GM18502 (cell line): ENCODE results near the gene ZNF488.
"Not testable (repeated sequence)": the region's sequence is repeated elsewhere in the genome, so short reads cannot be mapped to it uniquely, and the experiment has no call there.

ENCODE experiments used
- ATAC-seq: cut with Tn5 transposase; IDR thresholded peaks from one replicate; pipeline ENCODE4 v1.9.1; 2021; ENCODE audit warnings: mild to moderate bottlenecking; ENCODE audit not compliant: unreplicated experiment, poor library complexity

The ZNF488 gene

DNA sequence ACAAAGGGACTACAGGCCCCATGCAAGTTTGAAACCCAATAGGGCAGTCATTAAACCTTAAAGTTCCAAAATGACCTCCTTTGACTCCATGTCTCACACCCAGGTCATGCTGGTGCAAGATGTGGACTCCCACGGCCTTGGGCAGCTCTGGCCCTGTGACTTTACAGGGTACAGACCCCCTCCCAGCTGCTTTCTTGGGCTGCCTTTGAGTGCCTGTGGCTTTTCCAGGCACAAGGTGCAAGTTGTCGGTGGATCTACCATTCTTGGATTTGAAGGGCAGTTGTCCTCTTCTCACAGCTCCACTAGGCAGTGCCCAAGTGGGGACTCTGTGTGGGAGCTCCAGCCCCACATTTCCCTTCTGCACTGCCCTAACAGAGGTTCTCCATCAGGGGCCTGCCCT lies 2.0 kb upstream of the ZNF488 start:
- ATAC-seq = not testable (repeated sequence)

DNA sequence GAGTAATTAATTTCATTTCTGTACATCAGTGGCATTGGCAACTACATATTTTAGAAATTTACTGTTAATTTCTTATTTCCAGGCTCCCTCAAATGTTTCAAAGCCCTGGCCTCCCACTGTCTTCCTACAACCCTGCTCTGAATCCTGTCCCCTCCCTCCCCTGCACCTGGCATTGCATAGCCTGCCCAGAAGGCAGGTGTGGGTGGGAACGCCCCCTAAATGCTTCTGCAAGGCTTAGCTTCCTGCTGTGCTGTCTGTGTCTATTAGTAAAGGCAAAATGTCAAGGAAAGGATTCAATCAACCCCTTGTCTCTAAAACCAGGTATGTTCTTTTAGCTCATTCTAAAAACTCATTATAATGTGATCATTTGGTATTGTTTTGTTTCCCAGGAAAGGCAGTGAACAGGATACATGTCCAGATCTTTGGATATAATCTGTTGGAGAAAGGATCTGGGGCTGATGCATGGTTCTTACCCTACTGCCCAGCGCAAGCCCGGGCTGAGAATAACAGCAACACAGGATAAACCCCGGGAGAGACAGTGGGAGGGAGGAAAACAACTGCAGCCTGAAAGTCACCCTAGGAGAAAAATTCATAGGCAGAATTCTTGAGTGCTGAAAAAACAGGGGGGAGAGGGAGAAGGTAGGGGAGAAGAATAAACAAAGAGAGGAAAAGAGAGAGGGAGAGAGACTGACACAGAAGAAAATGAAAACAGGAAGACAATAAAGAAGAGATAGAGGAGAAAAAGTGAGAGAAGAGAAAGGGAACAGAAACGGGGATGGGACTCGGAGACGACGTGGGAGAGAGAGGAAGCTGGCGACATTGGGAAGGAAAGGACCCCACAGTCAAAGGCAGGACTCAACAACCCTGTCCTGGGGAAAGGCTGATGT lies 589 bp downstream of the ZNF488 start:
- no peak for ATAC-seq

DNA sequence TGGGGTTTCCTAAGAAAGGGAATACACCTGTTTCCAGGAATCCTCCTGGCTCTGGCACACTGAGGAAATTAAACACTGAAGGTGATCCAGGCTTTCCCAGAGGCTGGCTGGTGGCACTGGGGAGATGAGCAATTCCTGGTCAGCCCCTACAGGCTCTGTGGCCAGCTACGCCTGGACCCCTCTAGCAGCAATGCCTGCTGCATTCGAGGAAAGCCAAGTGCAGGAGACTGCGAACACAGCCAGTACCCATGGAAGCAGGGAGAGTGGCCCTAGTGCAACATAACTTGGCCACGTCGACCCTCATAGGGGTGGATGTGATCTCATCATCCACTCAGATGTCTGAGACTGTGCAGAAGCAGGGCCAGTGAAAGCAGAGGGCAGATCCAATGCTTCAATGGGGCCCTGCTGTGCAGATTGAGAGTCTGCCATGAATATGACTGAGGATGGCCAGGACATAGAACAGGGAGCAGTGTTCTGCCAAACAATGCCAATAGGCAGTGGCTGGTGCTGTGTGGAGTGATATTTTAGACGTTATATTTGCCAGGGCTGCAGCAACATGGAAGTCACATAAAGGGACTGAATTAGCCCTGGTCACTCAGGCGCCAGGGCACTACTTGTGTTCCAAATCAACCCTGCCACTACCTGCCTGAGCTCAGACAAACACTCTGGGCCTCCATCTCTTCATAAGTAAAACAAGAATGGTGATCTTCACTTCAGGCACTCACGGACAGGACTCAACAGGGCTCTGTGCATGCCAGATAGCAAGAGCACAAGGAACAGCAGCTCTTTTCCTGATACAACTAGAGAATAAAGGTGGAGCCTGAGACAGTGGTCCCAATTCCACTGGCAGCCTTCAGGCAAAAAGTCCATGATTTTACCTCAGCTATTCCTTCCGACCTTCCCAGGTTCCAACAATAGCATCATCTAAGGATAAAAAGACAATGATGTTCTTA lies 2.4 kb downstream of the ZNF488 start:
- ATAC-seq = no peak

DNA sequence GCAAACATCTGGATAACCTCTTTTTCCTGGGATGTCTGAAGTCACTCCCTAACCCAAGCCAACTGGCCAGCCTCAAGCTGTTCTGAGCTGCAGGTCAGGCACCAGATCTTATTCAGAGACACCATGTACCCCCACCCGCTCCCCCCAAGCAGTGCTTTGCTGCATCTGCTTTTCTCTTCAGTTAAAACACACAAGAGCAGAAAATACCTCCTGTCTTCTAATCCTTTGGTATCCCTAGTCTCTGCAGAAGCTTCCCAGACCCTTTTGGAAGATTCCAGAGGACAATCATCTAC lies 3.0 kb downstream of the ZNF488 start:
- no peak for ATAC-seq

DNA sequence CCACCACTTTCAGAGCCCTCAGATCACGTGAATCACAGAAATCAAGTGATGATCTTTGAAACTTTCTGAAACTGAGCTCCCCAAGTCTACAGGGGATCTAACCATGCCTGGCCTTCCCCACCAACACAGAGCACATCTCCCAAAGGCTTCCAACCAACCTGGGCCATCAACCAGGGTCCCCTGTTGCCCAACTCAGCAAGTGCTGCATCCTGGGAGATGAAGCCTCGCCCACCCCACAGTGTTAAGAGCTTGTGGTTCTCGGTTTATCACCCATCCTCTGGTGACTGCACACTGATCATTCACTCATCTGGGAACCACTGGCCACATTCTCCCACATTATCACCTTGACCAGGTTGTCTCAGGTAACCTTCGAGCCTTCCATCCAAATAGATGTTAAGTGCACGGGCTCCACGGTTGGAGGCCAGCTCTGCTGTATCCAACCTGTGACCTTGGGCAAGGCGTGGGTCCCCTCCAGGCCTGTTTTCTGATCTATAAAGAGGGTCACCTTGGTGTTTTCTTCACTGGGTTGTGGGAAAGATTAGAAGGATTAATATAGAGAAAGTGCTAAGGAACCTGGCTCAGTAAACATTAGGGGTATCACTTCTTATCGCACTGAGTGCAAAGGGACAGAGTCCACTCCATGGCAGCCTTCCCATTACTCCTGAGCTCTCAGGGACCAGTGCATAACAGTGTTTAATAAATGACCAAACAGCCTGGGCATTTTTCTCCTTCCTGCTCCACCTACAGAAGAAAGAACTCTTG lies 3.6 kb downstream of the ZNF488 start:
- ATAC-seq = no peak

DNA sequence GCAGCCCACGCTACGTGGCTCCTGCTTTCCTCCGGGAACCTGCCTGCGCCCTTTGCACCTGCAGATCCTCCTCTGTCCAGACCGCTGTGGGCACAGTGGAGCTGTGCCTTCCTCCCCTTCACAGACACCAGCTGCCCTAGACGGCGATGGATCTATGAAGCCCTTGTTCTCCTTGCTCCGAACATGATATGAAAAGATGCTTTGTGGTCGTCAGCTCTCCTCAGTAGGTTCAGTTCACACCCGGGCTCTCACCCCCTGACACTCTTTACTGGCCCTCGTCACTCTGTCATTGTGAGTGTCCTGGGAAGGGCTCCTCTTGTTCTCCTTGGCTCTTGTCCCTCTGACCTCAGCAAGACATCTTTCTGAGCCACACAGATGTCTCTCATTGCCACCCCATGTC lies 4.2 kb downstream of the ZNF488 start:
- ATAC-seq = no peak

DNA sequence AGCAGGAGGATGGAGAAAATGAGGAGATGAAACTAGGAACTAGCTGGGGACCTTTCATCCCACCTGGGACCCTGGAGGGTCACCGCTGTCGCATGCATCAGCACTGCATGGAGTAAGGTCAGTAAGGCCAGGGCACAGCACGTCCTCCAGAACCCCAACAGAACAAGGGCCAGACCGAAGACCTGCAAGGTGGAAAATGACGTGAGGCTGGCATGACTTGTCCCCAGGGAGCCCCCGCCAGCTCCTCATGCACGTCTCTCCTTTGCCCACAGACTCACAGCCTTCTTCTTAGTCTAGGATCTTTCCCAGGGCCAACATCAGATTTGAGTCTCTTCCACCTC lies 4.7 kb downstream of the ZNF488 start:
- ATAC-seq = no peak

DNA sequence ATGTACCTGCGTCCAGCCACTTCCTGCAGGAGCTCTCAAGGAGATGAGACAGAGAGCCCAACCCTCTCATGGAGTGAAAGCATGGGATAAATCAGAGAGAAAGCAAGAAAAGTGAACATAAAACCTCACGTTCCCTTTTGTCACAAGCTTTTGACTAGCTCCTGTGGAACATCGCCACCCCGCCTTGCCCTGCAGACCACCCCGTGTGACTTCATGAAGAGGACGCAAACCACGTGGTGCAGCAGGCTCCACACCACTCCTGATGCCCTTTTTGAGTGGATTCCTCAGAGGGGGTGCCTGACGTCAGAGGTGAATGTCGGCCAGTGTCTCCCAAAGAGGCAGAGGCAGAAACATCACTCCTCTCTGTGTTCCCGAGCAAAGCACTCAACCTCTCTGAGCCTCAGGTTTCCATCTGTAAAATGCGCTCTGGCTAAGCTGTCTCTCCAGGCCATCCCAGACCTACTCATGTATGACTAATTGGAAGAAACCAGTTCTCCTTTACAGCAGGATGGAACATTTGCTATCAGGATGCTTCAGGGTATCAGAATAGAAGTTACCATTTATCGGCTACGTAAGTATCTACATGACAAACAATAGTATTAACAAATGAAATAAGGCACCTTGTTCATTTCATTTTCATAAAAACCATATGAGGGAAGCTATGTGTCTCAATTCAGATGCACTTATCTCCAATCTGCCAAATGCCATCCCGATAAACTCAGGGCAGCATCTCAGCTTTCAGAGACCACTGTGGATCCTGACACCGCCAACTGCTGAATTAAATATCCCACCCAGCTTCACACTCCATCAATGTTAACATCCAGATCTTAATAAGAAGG lies 5.3 kb downstream of the ZNF488 start:
- ATAC-seq = no peak

DNA sequence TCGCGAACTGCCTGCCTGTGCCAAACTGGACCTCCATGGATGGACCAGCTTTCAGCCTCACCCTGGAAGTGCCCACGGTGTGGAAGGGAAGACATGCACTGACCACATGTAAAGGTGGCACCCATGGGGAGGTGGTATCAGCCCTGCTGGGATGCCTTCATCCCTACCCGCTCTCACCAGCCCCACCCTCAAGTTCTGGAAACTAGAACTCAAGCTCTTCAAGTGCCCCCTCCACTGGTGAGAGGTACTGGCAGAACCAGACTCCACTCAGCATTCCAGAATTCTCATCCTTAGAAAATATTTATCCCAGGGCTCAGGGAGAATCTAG lies 5.9 kb downstream of the ZNF488 start:
- no peak for ATAC-seq

DNA sequence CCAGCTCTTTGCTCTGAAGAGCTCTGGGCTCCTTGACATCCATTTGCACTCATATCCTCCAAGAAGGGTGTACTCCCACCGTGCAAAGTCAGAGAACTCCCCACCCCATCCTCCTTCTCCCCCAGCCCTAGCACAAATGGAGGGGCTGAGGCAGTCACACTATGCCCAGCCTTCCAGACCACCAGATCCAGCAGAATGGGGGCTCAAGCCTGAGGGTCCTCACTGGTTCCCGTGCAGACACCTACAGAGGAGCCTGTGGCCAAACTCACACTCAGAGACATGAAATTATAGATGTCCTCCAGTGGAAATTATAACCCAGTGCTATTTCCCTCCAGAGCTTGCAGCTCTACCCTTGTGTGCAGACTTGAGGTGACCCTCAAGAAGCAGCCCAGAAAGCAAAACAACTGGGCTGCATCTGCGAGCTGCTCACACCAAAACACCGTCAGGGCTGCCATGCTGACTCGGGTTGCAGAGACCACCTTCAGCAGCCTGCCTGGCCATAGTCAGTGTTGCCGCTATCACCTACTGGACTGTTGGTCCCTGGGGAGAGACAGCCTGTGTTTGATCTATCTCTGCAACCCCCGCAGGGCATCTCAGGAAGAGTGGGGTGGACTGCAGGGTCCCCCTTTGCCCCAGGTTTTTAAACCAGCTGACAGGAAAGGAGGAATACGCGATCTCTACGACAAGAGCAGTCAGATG lies 7.4 kb downstream of the ZNF488 start:
- ATAC-seq = no peak

DNA sequence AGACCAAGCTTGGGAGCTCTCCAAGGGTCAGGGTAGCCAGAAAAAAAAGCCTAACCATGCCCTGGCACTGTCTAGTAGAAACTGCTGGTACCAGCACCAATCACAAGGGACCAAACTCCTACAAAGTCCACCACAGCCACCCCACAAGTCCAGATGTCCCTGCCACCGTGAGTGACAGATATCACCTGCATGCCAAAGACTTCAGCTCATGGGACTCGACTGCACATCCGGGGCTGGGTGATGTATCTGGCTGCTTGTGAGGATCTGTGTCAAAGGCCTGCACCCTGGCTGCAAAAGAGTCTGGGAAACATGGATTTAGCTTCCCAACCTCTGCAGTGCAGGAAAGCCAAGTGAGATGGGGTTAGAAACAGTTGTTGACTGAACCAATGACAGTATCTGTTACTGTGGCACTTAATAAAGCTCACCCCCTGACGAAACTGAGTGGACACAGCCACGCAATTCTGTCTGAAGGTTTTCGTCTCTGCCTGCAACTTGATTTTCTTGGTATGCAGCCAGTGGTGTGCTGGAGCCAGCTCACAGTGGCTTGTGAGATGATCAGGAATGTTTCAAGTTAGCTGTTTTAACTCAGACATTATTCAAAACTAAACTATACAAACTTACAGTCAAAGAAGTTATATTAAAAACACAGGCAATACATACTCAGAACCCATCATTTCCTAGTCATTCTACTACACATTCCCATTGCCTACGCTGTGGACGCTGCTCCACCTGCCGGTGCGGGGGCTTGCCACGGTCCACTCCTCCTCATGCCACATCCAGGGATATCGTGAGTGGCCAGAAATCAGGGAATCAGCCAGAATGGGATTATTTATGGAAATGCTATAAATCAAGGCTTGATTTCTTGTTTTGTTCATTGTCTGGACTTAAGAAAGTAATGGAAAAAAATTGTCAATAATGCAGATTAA lies 9.2 kb downstream of the ZNF488 start:
- ATAC-seq = no peak

DNA sequence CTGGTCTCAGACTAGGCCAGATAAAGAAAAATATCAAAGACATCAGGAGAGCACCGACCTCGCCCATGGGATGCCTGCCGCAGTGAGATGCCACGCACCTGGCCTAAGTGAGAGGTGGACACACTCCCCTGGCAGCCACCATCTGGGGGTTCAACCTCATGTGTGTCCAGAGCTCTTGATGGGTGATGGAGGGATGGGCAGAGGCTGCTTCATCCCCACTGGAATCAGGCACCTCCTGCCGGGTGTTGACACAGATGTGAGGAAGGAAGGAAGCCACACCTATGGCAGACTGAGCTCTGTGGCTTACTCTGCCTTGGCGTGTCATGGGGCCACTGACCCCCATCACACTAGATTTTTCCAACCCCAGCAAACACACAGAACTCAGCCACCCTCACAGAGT lies 11.4 kb downstream of the ZNF488 start:
- ATAC-seq = no peak

DNA sequence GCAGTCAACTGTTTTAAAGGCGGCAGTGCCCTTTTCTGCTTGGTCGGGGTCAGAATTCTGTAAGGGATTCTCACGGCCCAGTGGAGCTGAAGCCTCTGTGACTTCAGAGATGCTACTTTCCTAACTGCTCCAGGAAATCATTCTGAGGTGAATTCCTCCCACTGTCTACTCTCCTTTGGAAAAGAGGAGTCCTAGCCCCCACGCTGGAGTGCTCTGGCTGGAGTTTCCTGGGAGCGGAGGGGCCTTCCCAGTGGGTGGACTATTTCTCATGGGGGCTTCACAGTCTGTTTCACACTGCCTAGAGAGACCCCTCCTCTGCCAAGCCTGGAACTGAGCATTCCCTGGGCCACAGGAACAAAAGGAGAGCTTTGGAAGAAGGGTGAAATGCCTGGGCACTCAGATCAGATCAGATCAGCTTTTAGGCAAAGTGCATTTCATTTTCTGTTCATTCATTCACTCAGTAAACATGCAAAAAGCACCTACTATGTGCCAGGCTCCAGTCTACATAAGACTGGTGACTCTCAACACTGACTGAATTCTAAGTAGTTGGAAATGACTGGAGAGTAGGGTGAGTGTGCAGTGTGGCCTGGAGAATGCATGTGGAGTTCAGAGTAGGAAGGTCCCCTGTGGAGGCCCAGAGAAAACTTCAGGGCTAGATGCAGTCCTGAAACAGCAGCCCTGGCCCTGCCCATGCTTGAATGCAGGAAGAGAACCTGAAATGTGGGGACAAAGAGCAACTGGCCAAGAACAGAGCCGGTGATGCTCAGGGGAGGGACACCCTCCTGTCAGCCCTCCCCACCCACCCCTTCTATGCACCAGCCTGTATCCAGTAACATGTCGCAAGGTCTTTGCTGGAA lies 12.2 kb downstream of the ZNF488 start:
- no peak for ATAC-seq

DNA sequence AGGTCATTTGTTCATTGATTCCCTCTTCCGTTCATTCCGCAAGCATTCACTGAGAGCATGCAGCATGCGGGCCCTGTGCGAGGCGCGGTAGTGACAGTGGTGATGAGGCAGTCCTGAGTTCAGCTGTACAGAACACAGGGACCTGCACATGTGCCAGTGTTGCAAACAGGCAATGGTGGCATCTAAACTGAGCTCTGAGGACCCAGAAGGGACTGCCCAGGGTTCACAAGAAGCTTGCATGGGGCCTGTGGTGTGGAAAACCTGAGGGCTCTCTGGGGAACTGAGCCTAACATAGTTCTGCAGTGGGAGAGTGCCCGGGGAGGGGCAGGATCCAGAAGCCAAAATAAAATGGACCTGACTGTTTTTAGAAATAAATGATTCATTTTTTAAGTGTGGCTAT lies 13.2 kb downstream of the ZNF488 start:
- ATAC-seq = no peak

DNA sequence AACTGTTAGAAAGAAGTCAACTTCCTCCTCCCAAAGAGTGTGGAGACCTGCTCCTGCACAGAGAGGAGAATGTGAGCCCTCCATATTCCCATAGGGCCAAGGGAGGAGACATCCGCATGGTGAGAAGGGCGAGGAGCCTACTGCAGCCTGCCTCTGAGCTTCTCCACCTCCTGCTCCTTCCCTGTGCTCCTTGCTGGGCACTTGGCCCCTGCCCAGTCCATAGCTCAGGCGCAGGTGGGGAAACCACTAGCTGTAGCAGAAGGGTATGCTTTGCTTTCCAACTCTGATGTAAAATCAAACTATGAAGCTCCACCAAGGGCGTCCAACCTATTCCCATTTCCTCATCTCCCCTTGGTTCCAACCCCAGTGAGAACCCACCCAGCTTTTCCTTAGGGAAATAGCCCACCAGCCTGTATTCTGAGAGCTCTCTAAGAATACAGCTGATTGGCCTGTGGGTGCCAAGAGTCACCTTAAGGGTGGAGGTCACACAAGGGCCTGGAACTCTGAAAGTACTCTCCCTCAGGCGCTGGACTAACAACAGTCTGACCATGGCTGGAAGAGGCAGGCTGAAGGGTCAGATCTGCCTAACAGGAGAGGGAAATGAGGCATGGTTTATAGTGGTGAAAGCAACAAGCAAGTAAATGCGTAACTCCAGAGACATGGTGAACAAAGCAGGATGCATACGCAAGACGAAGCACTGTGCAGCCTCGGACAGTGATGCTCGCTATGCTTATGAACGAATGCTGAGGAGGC lies 13.9 kb downstream of the ZNF488 start:
- ATAC-seq = no peak

DNA sequence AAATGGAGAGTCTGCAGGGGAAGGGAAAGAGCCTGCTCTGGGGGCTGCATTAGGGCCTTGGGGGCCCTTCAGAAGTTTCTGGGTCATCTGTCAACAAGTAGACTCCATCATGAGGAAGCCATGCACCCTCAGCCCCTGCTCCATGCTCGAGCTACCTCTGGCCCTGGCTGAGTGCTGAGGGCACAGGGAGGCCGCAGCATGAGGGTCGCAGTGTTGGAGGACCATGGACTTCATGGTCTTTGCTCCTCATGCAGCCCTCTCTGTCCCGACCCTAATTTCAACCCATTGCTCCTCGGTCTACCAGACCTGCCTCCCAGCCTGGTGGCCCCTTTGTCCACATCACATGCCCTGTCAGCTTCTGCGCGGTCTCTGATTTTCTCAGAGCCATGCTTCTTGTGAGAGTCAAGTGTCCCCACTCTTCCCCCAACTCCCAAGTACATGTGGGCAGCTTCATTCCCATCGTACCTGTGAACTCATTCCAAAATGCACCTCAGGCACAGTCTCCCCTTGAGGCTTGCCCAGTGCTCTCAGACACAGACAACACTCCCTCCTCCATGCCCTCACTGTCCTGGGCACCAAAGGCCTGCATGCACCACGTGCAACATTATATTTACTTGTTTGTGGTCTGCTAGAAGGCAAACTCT lies 14.7 kb downstream of the ZNF488 start:
- no peak for ATAC-seq
